HG03460 (cell line): ENCODE data around the gene MSMO1.
"Not testable (repeated sequence)": the region's sequence is repeated elsewhere in the genome, so short reads cannot be mapped to it uniquely, and the experiment has no call there.

Experiments
- ATAC-seq: cut with Tn5 transposase; IDR thresholded peaks from one replicate; pipeline ENCODE4 v1.9.1; 2021; ENCODE audit not compliant: unreplicated experiment

The MSMO1 gene

DNA sequence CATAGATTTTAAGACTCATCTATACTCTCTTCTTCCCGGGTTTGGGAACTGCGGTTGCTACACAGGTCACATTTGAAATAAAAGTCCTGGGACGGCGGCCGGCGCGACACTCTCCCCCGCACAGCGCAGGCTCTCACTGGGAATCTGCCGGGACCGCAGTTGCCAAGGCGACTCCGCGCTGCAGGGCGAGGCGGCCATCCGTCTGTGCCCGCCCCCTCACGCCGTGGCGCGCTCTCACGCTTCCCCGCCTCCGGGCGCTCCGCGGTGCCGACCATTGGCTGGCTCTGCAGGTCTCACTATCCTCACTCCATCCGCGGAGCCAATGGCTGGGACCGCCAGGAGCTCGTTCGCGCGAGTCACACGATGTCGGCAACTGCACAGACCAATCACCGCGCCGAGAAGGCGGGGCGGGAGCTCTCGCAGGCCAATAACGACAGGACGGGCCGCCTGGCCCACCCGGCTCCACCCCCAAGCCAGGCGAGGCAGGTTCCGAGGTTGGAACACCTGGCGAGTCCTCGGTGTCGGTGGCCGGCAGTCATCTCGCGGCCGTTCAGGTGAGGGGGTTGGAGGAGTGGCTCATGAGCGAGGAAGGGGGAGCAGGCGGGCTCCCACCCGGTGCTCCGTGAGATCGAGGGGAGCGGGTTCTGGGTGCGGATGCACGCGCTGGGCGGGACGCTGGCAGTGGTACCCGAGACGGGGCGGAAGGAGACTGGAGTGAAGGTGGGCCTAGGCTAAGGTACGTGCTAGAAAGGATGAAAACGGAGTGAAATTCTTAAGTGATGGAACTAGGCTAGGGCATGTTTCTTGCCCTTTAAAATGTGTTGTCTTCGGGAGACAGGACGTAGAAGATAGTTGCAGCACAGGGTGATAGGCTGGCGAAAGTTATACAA is at the start of gene MSMO1:
Gene MSMO1, plus strand, starts transcription at position 459 of the 890 bp plus-strand sequence. CDS start 5,702 bp downstream, outside the sequence.
- ATAC-seq: peak; percentile 97

DNA sequence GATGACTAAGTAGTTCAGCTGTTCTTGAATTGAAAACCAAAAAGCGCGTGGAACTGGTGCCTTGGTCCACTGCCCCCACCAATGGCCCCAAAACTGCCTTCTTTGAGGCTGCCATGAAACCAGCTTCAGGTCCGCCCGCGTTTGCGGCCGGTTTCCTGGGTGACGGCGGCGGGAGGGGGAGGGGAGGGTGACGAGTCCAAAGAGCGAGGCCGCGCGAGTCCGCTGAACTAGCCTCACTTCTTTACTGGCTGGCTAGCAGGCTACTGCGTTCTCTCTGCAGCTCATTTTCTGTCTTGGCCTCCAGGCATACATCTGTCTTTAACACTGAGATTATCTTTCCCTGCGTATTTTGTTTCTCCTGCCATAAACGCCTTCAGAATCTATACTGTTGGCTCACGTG is 47.9 kb upstream of the MSMO1 start:
- ATAC-seq: not testable (repeated sequence)

DNA sequence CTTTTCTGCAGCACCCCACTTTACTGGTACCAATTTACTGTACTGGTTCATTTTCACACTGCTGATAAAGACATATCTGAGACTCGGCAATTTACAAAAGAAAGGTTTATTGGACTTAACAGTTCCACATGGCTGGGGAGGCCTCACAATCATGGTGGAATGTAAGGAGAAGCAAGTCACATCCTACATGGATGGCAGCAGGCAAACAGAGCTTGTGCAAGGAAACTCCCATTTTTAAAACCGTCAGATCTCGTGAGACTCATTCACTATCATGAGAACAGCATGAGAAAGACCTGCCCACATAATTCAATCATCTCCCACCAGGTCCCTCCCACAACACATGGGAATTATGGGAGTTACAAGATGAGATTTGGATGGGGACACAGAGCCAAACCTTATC is 42.8 kb upstream of the MSMO1 start:
- ATAC-seq: not testable (repeated sequence)

DNA sequence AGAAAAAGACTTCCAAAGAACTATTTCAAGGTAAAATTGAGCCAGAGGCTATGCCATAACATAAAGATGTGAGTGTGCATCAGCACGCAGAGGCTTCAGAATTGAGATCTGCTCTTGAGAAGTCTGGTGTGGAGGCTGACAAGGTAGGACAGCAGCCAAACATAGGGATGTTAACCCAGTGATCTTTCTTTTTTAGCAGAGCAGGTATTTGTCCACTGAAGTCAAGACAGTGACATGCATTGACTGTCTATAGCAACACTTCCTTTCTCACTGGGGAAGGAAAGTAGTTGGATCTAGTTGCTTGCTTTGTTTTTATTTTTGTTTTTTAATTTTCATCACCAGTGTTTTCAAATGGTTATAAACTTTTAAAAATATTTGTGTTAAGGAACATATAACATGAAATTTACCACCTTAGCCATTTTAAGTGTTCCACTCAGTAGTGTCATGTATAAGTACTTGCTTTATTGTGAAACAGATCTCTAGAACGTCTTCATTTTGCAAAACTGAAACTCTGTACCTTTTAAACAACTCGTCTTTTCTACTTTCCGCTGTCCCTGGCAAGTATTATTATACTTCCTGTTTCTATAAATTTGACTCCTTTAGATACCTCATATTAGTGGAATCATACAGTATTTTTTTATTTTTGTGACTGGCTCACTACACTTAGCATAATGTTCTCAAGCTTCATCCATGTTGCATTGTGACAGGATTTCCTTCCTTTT is 40.7 kb upstream of the MSMO1 start:
- ATAC-seq: peak; percentile 65

DNA sequence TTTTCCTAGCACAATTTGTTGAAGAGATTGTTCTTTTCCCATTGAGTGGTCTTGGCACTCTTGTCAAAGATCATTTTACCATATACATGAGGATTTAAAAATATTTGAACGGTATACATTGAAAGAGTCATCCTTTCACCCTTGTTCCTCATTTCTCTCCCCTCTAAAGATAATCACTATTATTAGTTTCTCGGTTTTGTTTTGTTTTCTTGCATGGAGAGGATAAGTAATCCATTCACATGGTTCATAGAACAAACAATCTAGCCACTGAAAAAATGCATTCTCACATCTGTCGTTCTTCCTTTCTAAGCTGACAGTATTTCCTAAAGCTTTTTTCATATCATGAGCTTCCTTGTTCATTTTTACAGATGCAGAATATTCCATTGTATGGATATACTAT is 39.2 kb upstream of the MSMO1 start:
- peak; percentile 56 for ATAC-seq

DNA sequence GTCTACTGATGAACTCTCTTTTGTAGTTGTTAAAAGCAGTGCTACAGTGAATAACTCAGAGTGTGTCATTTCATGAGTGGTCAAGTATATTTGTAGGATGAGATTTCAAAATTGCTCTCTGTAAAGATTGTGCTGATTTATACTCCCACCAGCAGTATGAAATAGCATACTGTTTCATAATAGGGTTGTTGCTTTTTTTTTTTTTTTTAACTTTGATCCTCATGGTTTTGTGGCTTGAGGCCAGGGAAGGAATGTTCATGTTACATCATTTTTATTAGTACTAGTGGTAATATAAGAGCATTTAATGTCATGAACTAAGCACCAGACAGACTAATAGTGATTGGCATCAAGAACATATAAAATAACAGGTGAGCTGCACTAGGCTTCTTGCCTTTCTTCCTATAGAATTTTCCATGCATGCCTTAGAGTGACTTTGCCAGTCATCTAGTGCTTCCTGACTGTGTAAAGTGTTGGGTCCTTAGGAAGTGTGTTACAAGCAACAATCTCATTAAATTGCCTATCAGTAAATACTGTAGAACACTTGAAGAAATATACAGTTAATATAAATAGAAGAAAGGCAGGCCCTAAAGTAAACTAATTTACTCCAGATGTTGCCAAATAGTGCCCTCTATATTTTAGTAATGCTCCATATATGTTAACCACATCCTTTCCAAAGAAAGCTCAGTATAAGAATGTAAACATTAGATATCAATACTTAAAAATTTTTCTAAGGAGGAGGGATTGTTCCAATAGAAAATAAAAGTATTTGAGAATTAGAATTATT is 38.6 kb upstream of the MSMO1 start:
- peak; percentile 18 for ATAC-seq

DNA sequence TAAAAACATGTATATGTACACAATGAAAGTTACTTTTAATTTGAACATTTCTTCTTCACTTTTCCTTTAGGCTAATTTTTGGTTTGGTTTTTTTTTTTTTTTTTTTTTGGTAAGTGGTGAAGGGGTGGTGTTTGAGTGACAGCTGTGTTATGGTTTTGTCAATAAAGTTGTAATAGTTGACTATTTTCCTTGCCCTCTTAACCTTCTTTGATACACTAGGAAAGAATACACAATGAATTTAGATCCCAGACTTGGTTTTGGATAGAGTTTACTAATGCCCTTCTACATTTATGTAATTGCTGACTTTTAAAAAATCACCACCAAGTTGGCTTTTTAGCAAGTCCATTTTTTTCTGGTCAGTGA is 38.1 kb upstream of the MSMO1 start:
- no peak for ATAC-seq

DNA sequence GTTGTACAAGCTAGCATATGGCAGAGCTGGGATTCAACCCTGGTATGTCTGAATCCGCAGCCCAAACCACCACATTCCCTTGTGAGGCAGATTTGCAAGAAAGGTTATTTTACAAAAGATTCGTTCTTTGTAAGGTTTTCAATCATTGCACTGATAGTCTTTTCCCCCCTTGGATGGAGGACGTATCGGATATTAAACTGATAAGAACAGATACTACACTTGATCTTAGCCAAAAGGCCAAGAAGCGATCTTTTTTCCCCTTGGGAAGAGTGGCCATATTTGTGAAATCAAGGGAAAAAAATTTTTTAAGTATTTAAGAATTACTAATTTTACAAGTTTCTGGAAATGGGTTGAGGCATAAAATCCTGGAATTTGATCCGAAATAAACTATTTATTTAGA is 34.4 kb upstream of the MSMO1 start:
- no peak for ATAC-seq

DNA sequence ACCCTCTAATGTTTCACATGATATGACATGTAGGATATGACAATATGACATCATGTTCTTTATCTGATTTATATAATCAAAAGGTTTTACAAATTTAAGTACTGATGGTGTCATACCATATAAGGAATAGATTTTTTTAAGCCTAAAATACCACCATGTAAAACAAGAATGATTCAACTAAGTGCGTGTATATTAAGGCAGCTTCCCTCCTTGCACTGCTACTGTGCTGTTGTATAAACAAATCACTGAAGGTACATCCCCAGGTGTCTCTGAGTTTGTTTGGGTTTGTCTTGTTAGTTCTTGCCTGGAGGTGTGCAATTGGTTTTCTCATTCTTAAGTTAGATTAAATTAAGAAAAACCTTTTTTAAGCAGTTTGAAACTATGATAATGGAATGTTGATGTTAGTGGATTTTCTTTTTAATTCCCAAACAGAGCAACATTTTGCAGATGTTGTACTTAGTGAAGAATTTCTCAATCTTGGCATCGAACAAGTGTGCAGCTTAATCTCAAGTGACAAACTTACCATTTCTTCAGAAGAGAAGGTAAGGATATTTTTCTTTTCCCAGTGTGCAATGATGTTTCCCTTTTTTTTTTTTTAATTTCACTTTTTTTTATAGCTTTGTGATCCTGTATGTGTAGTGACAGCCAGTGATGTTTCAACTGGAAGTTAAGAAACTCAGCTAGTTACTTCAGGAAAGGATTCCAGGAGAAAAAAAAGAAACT is 33.4 kb upstream of the MSMO1 start:
- no peak for ATAC-seq

DNA sequence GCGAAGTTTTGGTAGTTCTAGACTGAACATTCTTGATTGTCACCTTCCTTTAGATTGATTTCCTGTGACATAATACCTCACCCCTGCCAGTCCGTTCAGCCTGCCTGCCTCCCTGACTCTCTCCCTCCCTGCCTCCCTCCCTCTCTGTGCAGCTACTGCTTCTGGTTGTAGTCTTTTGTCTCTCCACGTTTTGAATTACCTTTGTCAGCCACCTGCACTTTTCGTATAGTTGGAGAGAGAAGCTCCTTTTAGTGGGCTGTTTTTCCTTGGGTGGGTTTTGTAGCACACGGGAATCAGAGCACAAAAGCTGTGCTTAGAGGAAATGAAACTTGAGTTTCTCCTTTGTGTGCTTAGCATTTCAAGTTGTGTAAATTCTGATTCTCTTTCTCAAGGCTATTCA is 32.6 kb upstream of the MSMO1 start:
- peak; percentile 96 for ATAC-seq

DNA sequence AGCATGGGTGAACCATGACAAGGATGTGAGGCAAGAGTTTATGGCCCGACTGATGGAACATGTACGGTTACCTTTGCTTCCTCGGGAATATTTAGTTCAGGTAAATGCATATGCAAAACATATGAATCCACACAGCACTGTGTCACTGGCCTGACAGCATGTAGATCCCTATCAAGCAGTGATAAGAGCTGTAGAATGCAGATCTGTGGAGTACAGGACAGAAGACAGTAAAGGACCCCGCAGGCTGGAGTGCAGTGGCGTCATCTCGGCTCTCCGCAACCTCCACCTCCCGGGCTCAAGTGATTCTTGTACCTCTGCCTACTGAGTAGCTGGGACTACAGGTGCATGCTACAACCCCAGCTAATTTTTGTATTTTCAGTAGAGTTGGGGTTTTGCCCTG is 29.8 kb upstream of the MSMO1 start:
- no peak for ATAC-seq

DNA sequence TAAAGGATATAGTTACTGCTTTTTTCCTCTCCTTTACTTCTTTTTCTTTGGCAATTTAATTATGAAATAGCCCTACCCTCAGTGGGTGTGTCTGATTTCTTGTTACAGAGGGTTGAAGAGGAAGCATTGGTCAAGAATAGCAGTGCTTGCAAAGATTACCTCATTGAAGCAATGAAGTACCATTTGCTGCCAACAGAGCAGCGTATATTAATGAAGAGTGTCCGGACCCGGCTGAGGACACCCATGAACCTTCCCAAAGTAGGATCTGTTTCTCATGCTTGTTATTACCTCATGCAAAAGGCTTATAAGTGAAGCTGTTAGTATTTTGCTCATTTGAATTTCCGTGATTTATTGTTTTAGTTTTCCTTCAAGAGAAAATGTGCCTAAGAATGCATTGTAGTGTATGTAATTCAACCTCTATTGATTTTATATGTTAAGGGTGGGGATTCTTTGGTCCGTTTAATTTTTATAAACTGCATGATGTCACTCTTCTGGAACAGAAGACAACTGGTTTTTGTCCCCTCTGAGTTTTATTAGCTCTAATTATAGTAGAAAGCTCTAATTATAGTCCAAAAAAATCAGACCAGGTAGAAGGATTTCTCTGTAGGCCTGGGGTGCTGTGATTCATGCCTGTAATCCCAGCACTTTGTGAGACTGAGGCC is 27.9 kb upstream of the MSMO1 start:
- ATAC-seq: no peak

DNA sequence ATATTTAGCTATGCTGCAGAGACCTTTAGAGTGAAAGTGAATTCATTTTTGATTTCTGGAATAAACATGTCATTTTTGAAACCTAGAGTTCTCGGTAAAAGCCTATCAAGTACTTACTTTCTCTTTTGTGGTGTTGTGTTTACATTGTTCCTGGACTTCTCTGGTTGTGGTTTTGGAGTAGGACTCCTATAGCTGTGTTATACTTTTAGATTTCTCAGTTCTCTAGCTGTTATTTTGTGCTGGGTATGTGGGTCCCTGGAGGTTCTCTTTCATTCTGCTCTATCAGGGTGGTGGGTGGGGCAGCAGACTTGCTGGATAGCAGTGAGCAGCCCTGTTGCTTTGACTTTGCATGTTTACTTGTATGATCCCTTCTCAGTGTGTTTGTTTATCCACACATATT is 25.6 kb upstream of the MSMO1 start:
- ATAC-seq: peak; percentile 85

DNA sequence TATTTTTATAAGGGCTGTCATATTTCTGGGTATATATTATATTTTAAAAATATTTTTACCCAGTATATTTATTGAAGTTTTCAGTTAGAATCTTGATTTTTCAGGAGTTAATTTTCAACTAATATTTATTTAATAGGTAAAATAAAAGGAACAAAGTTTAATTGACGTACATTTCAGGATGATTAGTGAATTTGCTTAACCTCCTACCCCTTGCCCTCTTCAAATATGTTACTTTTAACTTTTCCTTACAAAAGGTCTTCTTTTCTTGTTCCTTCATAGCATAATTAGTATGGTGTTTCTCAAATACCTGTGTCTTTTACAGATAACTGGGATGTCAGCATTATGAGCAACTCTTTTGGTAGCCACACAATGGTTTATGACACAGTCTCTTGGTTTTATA is 24.8 kb upstream of the MSMO1 start:
- no peak for ATAC-seq

DNA sequence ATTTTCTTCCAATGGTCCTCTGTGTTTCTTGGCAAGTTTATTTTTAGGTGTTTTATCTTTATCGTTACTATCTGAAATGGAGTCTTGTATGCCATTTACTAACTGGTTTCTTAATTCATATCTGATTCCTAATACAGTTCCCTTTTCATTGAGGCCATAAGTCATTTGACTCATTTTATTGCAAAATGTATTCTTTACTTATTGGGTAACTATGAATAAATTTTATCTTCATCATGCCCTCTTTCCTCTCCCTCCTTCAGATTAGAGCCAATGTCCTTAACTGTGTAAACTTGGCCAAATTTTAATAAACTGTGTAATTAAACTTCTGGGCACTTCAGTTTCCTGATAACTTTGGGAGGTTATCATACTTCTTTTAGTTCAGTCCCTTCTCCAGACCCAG is 19.3 kb upstream of the MSMO1 start:
- no peak for ATAC-seq

DNA sequence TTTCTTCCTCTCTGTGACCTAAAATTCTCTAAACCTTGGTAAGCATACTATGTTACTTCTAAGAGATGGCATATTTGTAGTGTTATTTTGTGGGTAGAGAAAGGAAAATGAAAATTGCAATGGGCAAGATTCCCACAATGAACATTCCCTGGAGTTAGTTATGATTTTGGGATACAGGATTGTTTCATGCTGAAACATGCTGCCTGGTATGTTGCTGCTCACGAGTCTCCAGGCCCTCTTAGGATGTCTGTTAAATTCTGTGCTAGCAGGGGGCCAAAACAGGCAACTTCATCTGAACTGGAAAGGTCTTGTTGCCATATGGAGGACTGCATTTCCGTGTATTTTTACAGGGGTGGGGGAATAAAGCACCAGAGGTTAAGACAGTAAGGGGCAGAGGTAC is 18.9 kb upstream of the MSMO1 start:
- no peak for ATAC-seq

DNA sequence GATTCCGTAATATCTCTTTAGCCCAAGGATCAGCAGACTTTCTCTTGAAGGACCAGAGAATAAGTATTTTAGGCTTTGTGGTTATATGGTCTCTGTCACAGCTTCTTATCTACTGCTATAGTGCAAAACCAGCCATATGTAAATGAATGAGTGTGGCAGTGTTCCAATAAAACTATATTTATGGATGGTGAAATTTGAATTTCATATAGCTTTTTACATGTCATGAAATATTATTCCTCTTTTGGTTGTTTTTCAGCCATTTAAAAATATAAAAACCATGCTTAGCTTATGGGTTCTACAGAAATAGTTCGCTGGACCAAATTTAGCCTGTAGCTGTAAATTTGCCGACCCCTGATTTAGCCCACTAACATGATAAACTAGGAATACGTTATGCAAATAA is 18.0 kb upstream of the MSMO1 start:
- ATAC-seq: no peak

DNA sequence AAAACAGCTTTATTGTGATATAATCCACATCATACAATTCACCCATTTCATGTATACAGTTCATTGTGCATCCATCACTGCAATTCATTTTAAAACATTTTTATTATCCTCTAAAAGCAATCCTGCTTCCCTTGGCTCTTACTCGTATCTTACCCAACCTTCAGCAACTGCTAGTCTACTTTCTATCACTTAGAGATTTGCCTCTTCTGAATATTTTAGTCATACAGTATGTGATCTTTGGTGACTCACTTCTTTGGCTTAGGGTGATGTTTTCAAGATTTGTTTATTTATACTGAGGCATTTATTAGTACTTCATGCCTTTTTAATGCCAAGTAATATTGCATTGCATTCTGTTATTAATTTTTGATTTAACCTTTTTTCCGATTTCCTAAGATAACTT is 15.0 kb upstream of the MSMO1 start:
- ATAC-seq: no peak

DNA sequence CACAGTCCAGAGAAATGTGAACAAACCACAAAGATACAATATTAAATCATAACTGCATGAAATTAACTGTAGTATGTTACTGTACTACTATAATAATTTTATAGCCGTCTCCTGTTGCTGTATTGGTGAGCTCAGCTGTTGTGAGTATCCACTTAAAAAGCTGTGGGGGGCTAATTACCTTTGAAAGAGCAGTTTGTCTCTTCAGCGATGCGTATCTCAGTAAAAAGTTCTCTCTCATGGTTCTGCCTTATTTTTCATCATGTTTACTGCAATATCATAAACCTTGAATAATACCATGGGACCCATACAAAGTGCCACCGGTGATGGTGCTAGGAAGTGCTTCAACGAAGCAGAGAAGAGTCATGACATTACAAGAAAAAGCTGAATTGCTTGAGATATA is 8.4 kb upstream of the MSMO1 start:
- no peak for ATAC-seq

DNA sequence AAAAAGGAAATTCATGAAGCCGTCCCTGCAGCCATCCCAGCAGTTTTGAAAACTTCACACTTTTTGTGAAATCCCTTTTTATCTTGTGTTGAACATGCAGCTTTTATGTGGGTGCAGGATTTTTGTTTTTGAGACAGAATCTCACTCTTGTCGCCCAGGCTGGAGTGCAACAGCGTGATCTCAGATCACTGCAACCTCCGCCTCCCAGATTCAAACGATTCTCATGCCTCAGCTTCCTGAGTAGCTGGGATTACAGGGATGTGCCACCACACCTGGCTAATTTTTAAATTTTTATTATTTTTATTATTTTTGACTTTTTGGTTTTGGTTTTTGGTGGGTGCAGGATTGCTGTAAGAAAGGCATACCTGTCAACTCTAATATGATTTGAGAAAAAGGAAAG is 8.0 kb upstream of the MSMO1 start:
- no peak for ATAC-seq
